GM13977 (cell line): ENCODE data around the gene GADD45B.

Source experiments
- DNase-seq: peaks from one replicate; pipeline ENCODE4 v3.0.0; 2012; ENCODE audit warnings: low spot score
- CTCF ChIP-seq: IDR thresholded peaks from 2 replicates; pipeline ENCODE4 v1.5.1; 2012; ENCODE audit warnings: mild to moderate bottlenecking, control low read depth; ENCODE audit not compliant: insufficient read depth; ENCODE audit errors: extremely low read depth, missing control alignments
- in situ Hi-C: fragments of 300-500 bp; cut with MboI; formaldehyde crosslinking; loops from one replicate; pipeline ENCODE4 v1.12.0; 2022; ENCODE audit warnings: low sequenced_read_pairs, low pct_unique_long_range_greater_than_20kb, mixed read lengths, inconsistent platforms; ENCODE audit not compliant: unreplicated experiment

GADD45B gene

GRCh38 chr19:2429917-2430535 lies 45.9 kb upstream of the GADD45B start:
- TF ChIP-seq CTCF, result no peak
- in situ Hi-C loops, result no loop called here
- no peak for DNase-seq

GRCh38 chr19:2431318-2432055 lies 44.4 kb upstream of the GADD45B start:
- in situ Hi-C loops, result no loop called here
- no peak for DNase-seq
- TF ChIP-seq CTCF, result no peak

- in situ Hi-C loops, result no loop called here
- TF ChIP-seq CTCF, result no peak
- DNase-seq, result no peak
Observed at GRCh38 chr19:2432131-2432848, 43.6 kb upstream of the GADD45B start.

GRCh38 chr19:2433854-2434253 lies 42.1 kb upstream of the GADD45B start:
- no peak for DNase-seq
- no peak for TF ChIP-seq CTCF
- in situ Hi-C loops, result no loop called here

- no peak for DNase-seq
- TF ChIP-seq CTCF, result no peak
- in situ Hi-C loops, result no loop called here
Observed at GRCh38 chr19:2434267-2434666, 41.7 kb upstream of the GADD45B start.

GRCh38 chr19:2434721-2435265 lies 41.1 kb upstream of the GADD45B start:
- in situ Hi-C loops, result no loop called here
- TF ChIP-seq CTCF, result no peak
- no peak for DNase-seq
